Fibroblast of peridontal ligament (primary cell): ENCODE results near the gene PTPRZ1.
A peak's percentile ranks its signal among the peaks of the same experiment; 100 is the strongest.

Experiments used
- DNase-seq: peaks from one replicate; pipeline ENCODE4 v3.0.0-alpha.2; 2010; ENCODE audit errors: extremely low read depth

Gene PTPRZ1

GRCh38 chr7:121890833-121891232 lies 17.9 kb downstream of the PTPRZ1 start:
- no peak for DNase-seq

- DNase-seq, result no peak
Observed at GRCh38 chr7:121891731-121892130, 18.8 kb downstream of the PTPRZ1 start.

- no peak for DNase-seq
Observed at GRCh38 chr7:121901026-121901425, 28.1 kb downstream of the PTPRZ1 start.

- no peak for DNase-seq
Observed at GRCh38 chr7:121904120-121904519, 31.2 kb downstream of the PTPRZ1 start.

GRCh38 chr7:121908042-121908441 lies 35.1 kb downstream of the PTPRZ1 start:
- DNase-seq, result no peak

- DNase-seq, result peak; percentile 22
Observed at GRCh38 chr7:121909716-121910345, 36.9 kb downstream of the PTPRZ1 start.

GRCh38 chr7:121913947-121914675 lies 41.1 kb downstream of the PTPRZ1 start:
- DNase-seq, result no peak

- no peak for DNase-seq
Observed at GRCh38 chr7:121914676-121915279, 41.8 kb downstream of the PTPRZ1 start.

GRCh38 chr7:121916211-121916610 lies 43.2 kb downstream of the PTPRZ1 start:
- DNase-seq, result no peak

GRCh38 chr7:121919986-121920385 lies 47.0 kb downstream of the PTPRZ1 start:
- DNase-seq, result no peak

GRCh38 chr7:121924269-121925186 lies 51.6 kb downstream of the PTPRZ1 start:
- DNase-seq, result no peak

GRCh38 chr7:121931149-121931902 lies 58.4 kb downstream of the PTPRZ1 start:
- no peak for DNase-seq

- no peak for DNase-seq
Observed at GRCh38 chr7:121932768-121933167, 59.8 kb downstream of the PTPRZ1 start.

- no peak for DNase-seq
Observed at GRCh38 chr7:121936951-121937623, 64.1 kb downstream of the PTPRZ1 start.

GRCh38 chr7:121938429-121938996 lies 65.6 kb downstream of the PTPRZ1 start:
- no peak for DNase-seq

GRCh38 chr7:121940918-121941317 lies 68.0 kb downstream of the PTPRZ1 start:
- no peak for DNase-seq

GRCh38 chr7:121941830-121942229 lies 68.9 kb downstream of the PTPRZ1 start:
- no peak for DNase-seq

- no peak for DNase-seq
Observed at GRCh38 chr7:121945066-121945465, 72.1 kb downstream of the PTPRZ1 start.

GRCh38 chr7:121945480-121946236 lies 72.7 kb downstream of the PTPRZ1 start:
- no peak for DNase-seq

- DNase-seq, result no peak
Observed at GRCh38 chr7:121953164-121953563, 80.2 kb downstream of the PTPRZ1 start.
